Neutrophil (primary cell): ENCODE data around the gene CSNK1D.

Source experiments
- H3K27ac ChIP-seq: fragments of 200-600 bp; sonication (generic); 2 replicates; pipeline ENCODE4 v1.5.1; 2016; ENCODE audit warnings: mild to moderate bottlenecking, moderate library complexity
- H3K27me3 ChIP-seq: fragments of 200-600 bp; sonication (generic); 2 replicates; pipeline ENCODE4 v1.6.0; 2016; ENCODE audit warnings: mild to moderate bottlenecking
- H3K36me3 ChIP-seq: fragments of 200-600 bp; sonication (generic); 2 replicates; pipeline ENCODE4 v1.5.1; 2017
- H3K4me1 ChIP-seq, 2 experiments: fragments of 200-600 bp in 1 of 2; sonication (generic) in 1 of 2; 1 replicate in 1 of 2; 2 replicates in 1 of 2; pipeline versions ENCODE4 v1.5.1 to v1.6.1; 2013 to 2016; ENCODE audit warnings: low read depth in 1 of 2, low read length in 1 of 2, mild to moderate bottlenecking in 1 of 2, moderate library complexity in 1 of 2; ENCODE audit not compliant: control insufficient read depth in 1 of 2, insufficient read depth in 1 of 2
- H3K4me3 ChIP-seq, 2 experiments: fragments of 200-600 bp in 1 of 2; sonication (generic) in 1 of 2; 1 replicate in 1 of 2; 2 replicates in 1 of 2; pipeline ENCODE4 v1.5.1; 2013 to 2016; ENCODE audit warnings: low read depth in 1 of 2, low read length in 1 of 2, mild to moderate bottlenecking in 1 of 2, moderate library complexity in 1 of 2
- H3K9me3 ChIP-seq: fragments of 200-600 bp; sonication (generic); 2 replicates; pipeline ENCODE4 v1.5.1; 2016
- TF ChIP-seq, protein P1 (sequence below): fragments of 200-600 bp; sonication (generic); IDR thresholded peaks from 2 replicates; pipeline ENCODE4 v1.5.1; 2016; ENCODE audit warnings: antibody characterized with exemption

The CSNK1D gene

DNA sequence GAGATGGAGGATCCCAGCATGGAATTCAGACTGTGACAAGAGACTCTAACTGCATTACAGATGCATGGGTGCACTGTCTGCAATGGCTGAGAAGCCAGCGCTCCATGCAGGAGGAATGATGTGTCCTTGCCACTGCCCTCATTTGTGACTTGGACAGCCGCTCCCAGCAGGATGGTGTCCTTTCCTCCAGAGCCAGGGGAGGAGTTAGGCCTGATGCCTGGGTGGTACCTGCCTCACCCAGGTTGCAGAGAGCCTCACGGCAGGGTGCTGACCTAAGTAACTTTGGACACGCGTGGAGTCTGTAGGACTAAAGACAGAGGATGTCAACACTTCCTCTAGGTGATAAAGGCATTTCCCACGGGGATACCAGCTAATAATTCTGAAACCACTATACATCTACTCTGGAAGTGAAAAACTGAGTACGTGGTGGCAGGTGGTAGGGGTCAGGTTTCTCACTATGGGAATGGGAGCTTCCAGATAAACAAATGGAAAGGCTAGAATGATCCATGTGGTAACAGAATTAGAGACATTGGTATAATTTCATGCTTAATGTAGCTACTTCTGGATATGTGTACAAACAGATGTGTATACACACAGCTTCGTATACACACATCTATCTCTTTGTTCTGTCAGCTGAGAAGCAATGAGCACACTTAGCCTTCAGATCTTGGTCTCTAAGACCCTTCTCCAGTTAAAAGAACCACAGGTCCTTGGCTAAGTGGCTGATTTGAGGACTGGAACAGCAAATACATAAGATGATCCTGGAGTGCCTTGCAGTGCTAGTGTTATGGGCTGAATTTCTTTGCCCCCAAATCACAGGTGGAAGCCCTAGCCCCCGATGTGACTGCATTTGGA is 13.7 kb upstream of the CSNK1D start:
- TF ChIP-seq, protein P1, sequence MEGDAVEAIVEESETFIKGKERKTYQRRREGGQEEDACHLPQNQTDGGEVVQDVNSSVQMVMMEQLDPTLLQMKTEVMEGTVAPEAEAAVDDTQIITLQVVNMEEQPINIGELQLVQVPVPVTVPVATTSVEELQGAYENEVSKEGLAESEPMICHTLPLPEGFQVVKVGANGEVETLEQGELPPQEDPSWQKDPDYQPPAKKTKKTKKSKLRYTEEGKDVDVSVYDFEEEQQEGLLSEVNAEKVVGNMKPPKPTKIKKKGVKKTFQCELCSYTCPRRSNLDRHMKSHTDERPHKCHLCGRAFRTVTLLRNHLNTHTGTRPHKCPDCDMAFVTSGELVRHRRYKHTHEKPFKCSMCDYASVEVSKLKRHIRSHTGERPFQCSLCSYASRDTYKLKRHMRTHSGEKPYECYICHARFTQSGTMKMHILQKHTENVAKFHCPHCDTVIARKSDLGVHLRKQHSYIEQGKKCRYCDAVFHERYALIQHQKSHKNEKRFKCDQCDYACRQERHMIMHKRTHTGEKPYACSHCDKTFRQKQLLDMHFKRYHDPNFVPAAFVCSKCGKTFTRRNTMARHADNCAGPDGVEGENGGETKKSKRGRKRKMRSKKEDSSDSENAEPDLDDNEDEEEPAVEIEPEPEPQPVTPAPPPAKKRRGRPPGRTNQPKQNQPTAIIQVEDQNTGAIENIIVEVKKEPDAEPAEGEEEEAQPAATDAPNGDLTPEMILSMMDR: no peak
- Histone ChIP-seq H3K27me3 (no peaks in the 10 kb centered on the region), H3K4me3 (no peak overlapping the region), H3K9me3 (no peaks in the 10 kb centered on the region), H3K4me1 (peaks cover 11 to 12% of the 10 kb centered on the region in 2 experiments), H3K36me3 (no peaks in the 10 kb centered on the region), H3K27ac (no peak overlapping the region)

DNA sequence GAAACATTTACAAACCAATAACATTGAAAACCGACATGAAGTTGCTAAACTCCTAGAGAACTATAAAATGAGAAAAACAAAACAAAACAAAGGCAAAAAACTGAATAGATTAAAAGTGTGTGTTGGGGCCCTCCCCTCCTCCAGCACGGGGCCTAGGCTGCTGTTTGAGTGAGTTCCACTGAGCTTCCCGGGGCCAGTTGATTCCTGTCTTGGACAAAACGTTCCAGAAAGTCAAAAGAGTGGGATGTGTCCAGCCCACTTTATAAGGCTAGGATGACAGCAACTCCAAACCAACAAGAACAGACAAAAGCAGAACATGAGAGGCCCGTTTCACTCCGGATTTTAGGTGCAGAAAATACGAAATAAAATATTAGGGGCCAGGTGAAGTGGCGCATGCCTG is 11.6 kb upstream of the CSNK1D start:
- no peaks in the 10 kb centered on the region for H3K27me3 ChIP-seq
- no peaks in the 10 kb centered on the region for H3K36me3 ChIP-seq
- peaks cover 14 to 15% of the 10 kb centered on the region in 2 experiments for H3K4me1 ChIP-seq
- H3K4me3 ChIP-seq: no peak overlapping the region
- no peak overlapping the region for H3K27ac ChIP-seq
- no peaks in the 10 kb centered on the region for H3K9me3 ChIP-seq
- TF ChIP-seq, protein P1: no peak

DNA sequence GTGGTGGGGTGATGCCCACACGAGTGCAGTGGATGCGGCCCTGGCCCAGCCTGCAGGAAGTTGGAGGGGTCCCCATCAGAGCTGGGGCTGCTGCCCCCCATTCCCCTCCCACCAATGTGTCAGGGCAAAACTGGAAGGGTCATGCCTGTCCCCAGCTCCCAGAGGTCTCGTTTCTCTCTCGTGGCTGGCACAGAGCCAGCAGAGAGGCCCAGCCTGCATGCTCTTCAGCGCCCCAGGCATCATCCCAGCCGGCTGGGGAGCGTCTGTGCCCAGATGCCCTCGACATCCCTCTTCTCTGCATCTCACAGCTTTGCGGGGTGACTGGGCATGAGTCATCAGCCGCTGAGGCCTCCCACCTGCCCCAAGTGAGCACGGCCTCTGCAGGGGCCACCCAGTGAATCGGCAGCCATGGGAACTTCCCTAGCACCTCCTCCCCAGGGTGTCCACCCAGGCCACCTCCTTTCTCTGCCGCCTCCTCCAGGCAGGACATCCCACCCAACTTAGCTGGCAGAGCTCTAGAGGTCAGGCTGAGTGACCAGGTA is 9.8 kb upstream of the CSNK1D start:
- no peaks in the 10 kb centered on the region for H3K27me3 ChIP-seq
- peaks cover under 1% of the 10 kb centered on the region for H3K36me3 ChIP-seq
- TF ChIP-seq, protein P1: no peak
- no peak overlapping the region for H3K4me3 ChIP-seq
- peaks cover 32 to 33% of the 10 kb centered on the region in 2 experiments for H3K4me1 ChIP-seq
- H3K9me3 ChIP-seq: no peaks in the 10 kb centered on the region
- no peak overlapping the region for H3K27ac ChIP-seq

DNA sequence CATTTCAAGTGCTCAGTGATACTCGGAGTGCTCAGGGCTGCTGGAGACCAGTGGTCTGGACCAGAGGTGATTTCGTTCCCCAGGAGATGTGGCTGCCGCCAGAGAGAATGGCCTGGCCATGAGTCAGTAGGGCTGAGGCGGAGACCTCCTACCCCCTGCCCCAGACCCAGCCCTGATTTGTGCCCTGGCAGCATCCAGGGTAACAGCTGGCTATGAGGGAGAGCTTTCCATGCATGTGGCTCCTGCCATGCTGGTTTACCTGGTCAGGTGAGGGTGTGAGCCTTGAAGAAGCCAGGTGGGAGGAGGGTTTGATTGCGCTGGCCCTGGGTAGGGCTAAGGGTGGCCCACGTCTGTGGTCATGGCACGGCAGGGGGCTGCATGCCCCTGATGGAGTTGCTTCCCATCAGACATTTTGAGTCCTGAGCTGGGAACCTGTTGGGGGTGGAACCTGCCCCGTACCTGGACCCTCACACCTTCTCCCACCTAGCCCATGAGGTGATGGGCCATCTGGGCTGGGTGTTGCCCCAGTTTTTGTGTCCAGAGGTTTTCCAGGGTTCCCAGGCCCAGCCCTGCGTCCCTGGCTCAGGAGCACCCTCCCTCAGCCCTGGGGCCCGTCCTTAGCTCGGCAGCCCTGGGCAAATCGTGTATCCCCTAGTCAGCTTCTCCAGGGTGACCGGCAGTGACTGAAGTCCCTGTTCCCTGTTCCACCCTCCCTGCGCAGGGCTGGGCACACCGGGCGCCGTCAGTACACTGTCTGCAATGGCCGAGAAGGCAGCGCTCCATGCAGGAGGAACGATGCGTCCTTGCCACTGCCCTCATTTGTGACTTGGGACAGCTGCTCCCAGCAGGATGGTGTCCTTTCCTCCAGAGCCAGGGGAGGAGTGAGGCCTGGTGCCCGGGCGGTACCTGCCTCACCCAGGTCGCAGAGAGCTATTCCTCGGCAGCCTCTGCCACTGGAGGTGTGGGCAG is 9.0 kb upstream of the CSNK1D start:
- peaks cover 7% of the 10 kb centered on the region for H3K36me3 ChIP-seq
- peaks cover 40% of the 10 kb centered on the region in 2 experiments for H3K4me1 ChIP-seq
- no peak overlapping the region for H3K4me3 ChIP-seq
- H3K27me3 ChIP-seq: no peaks in the 10 kb centered on the region
- TF ChIP-seq, protein P1: no peak
- H3K9me3 ChIP-seq: no peaks in the 10 kb centered on the region
- H3K27ac ChIP-seq: no peak overlapping the region

- no peak overlapping the region for H3K27ac ChIP-seq
- H3K4me1 ChIP-seq: peaks cover 40 to 44% of the 10 kb centered on the region in 2 experiments
- H3K36me3 ChIP-seq: peaks cover 7% of the 10 kb centered on the region
- TF ChIP-seq, protein P1: no peak
- no peaks in the 10 kb centered on the region for H3K27me3 ChIP-seq
- H3K4me3 ChIP-seq: no peak overlapping the region
- no peaks in the 10 kb centered on the region for H3K9me3 ChIP-seq
These were observed 8.2 kb upstream of the CSNK1D start for GRCh38 chr17:82281502-82282238.
